Inferior parietal cortex (tissue), 1 donor: ENCODE data around the gene CAPN13.

Experiments used
- DNase-seq: peaks from one replicate; pipeline ENCODE4 v3.0.0-alpha.2; 2016; ENCODE audit errors: extremely low spot score

Gene CAPN13

GRCh38 chr2:30764021-30764800 lies 43.0 kb downstream of the CAPN13 start:
- DNase-seq: no peak

- DNase-seq: no peak
These were observed 44.0 kb downstream of the CAPN13 start for GRCh38 chr2:30763151-30763660.

GRCh38 chr2:30761226-30761625 lies 46.0 kb downstream of the CAPN13 start:
- DNase-seq: no peak

GRCh38 chr2:30759481-30759880 lies 47.8 kb downstream of the CAPN13 start:
- DNase-seq: no peak

- DNase-seq: no peak
These were observed 49.0 kb downstream of the CAPN13 start for GRCh38 chr2:30758191-30758651.

- no peak for DNase-seq
These were observed 49.5 kb downstream of the CAPN13 start for GRCh38 chr2:30757749-30758148.

GRCh38 chr2:30756971-30757370 lies 50.3 kb downstream of the CAPN13 start:
- no peak for DNase-seq

- DNase-seq: no peak
These were observed 51.1 kb downstream of the CAPN13 start for GRCh38 chr2:30756051-30756719.

GRCh38 chr2:30753630-30754029 lies 53.6 kb downstream of the CAPN13 start:
- no peak for DNase-seq

GRCh38 chr2:30752811-30753210 lies 54.4 kb downstream of the CAPN13 start:
- DNase-seq: no peak

GRCh38 chr2:30747206-30747605 lies 60.0 kb downstream of the CAPN13 start:
- DNase-seq: no peak

GRCh38 chr2:30744823-30745222 lies 62.4 kb downstream of the CAPN13 start:
- DNase-seq: no peak

- no peak for DNase-seq
These were observed 65.7 kb downstream of the CAPN13 start for GRCh38 chr2:30741576-30741975.

- DNase-seq: no peak
These were observed 68.9 kb downstream of the CAPN13 start for GRCh38 chr2:30738141-30738911.

- DNase-seq: no peak
These were observed 70.0 kb downstream of the CAPN13 start for GRCh38 chr2:30737326-30737610.

GRCh38 chr2:30736461-30737325 lies 70.6 kb downstream of the CAPN13 start:
- DNase-seq: no peak

- DNase-seq: no peak
These were observed 73.2 kb downstream of the CAPN13 start for GRCh38 chr2:30733876-30734520.

GRCh38 chr2:30732876-30733275 lies 74.4 kb downstream of the CAPN13 start:
- no peak for DNase-seq

GRCh38 chr2:30732376-30732775 lies 74.9 kb downstream of the CAPN13 start:
- no peak for DNase-seq

GRCh38 chr2:30731706-30732105 lies 75.5 kb downstream of the CAPN13 start:
- no peak for DNase-seq
